GM12878 (cell line): ENCODE data around the gene RNF166. TPM values are rescaled to one million over a fixed set of nuclear protein-coding genes. Genes with fewer than 3 reads are reported as not detected.

Experiments used
- ATAC-seq: fragments of 200-7000 bp; cut with Tn5 transposase; 3 replicates; pipeline ENCODE4 v1.9.1; 2020; ENCODE audit warnings: mild to moderate bottlenecking, moderate library complexity
- BruUV-seq: library from RNA; stranded (reverse); fragments of 400-500 nt; replicated peaks from 2 replicates; lab custom pipeline; 2021; lab: Mats Ljungman, UMichigan
- CTCF ChIA-PET: fragments of 300-600 bp; sonication (Branson Sonifier 250); formaldehyde crosslinking; extraction: SDS; loops from one replicate; lab custom pipeline; 2021; ENCODE audit warnings: inconsistent platforms; lab: Yijun Ruan, JAX
- POLR2A ChIA-PET: fragments of 350-600 bp; formaldehyde crosslinking; extraction: SDS; loops from one replicate; lab custom pipeline; 2021; ENCODE audit warnings: inconsistent platforms; lab: Charles Lee
- RAD21 ChIA-PET: fragments of 300-600 bp; sonication (Branson Sonifier 250); formaldehyde crosslinking; loops from one replicate; lab custom pipeline; 2023; ENCODE audit warnings: antibody characterized with exemption; ENCODE audit not compliant: unreplicated experiment; lab: Charles Lee
- SMC1A ChIA-PET: fragments of 300-600 bp; sonication (Branson Sonifier 250); formaldehyde crosslinking; loops from one replicate; lab custom pipeline; 2023; ENCODE audit not compliant: unreplicated experiment, uncharacterized antibody; lab: Charles Lee
- DNase-seq: peaks from one replicate; pipeline ENCODE4 v3.0.0-alpha.2; 2011; ENCODE audit warnings: low read depth, low spot score
- FAIRE-seq: peaks from 3 replicates; lab custom pipeline; 2011; peaks lifted over from hg19 to GRCh38; lab: Jason Lieb, UNC
- H2AFZ ChIP-seq: 2 replicates; pipeline ENCODE4 v1.6.0; 2011; ENCODE audit warnings: low read depth, low read length, control low read depth; ENCODE audit not compliant: control insufficient read depth
- H3K27ac ChIP-seq: 2 replicates; pipeline ENCODE4 v1.5.1; 2011; ENCODE audit warnings: control low read depth; ENCODE audit not compliant: control insufficient read depth, insufficient read depth
- H3K27me3 ChIP-seq, 2 experiments: replicated peaks in 1 of 2; 2 replicates each; pipeline versions ENCODE4 v1.6.0 to v1.6.1; 2011; ENCODE audit warnings: low read length in 1 of 2; ENCODE audit not compliant: control insufficient read depth in 2 of 2, insufficient read depth in 2 of 2
- H3K36me3 ChIP-seq, 2 experiments: 2 replicates each; pipeline ENCODE4 v1.5.1; 2011; ENCODE audit warnings: low read length in 1 of 2; ENCODE audit not compliant: control insufficient read depth in 2 of 2, insufficient read depth in 2 of 2
- H3K4me1 ChIP-seq: 2 replicates; pipeline ENCODE4 v1.6.1; 2011; ENCODE audit warnings: mild to moderate bottlenecking, low read length, moderate library complexity, mixed read lengths; ENCODE audit not compliant: control insufficient read depth, insufficient read depth
- H3K4me2 ChIP-seq: 2 replicates; pipeline ENCODE4 v1.6.0; 2011; ENCODE audit warnings: control low read depth; ENCODE audit not compliant: control insufficient read depth, insufficient read depth
- H3K4me3 ChIP-seq: fragments of 200-600 bp; sonication (generic); 2 replicates; pipeline ENCODE4 v1.5.1; 2016
- H3K79me2 ChIP-seq: 2 replicates; pipeline ENCODE4 v1.6.0; 2011; ENCODE audit warnings: low read length; ENCODE audit not compliant: control insufficient read depth, insufficient read depth
- H3K9ac ChIP-seq: 2 replicates; pipeline ENCODE4 v1.8.0; 2011; ENCODE audit warnings: low read length, control low read depth, mixed read lengths; ENCODE audit not compliant: control insufficient read depth, insufficient read depth
- H3K9me3 ChIP-seq: replicated peaks from 3 replicates; pipeline ENCODE4 v1.5.1; 2011; ENCODE audit warnings: mild to moderate bottlenecking, low read length; ENCODE audit not compliant: control insufficient read depth, insufficient read depth
- H4K20me1 ChIP-seq: 2 replicates; pipeline ENCODE4 v1.6.0; 2011; ENCODE audit not compliant: control insufficient read depth, insufficient read depth
- CEBPB ChIP-seq, 2 experiments: fragments of 150-350 bp in 1 of 2; IDR thresholded peaks; 2 replicates each; pipeline ENCODE4 v1.6.1; 2012 to 2014; ENCODE audit warnings: low read depth in 2 of 2, low read length in 2 of 2, borderline replicate concordance in 1 of 2, inconsistent platforms in 1 of 2
- GATAD2B ChIP-seq: fragments of 450-650 bp; conservative IDR thresholded peaks from 2 replicates; pipeline ENCODE4 v1.6.1; 2017; ENCODE audit warnings: low read depth, mild to moderate bottlenecking, moderate library complexity
- LARP7 ChIP-seq: fragments of 450-650 bp; IDR thresholded peaks from 2 replicates; pipeline ENCODE4 v1.6.1; 2017; ENCODE audit warnings: mild to moderate bottlenecking
- MEF2A ChIP-seq: IDR thresholded peaks from 2 replicates; pipeline ENCODE4 v1.6.1; 2011; ENCODE audit warnings: low read depth, mild to moderate bottlenecking, low read length, moderate library complexity; ENCODE audit not compliant: insufficient read depth
- SMAD1 ChIP-seq: fragments of 450-650 bp; IDR thresholded peaks from 2 replicates; pipeline ENCODE4 v1.6.1; 2018; ENCODE audit warnings: mild to moderate bottlenecking, low read depth; ENCODE audit not compliant: partially characterized antibody
- WGBS: methylation state at CpG from one replicate; pipeline ENCODE4 v1.1.6; 2016; ENCODE audit warnings: low lambda C conversion rate; ENCODE audit not compliant: insufficient replicate concordance, insufficient coverage; ENCODE audit errors: missing lambda C conversion rate; 5-methylcytosine and 5-hydroxymethylcytosine counted together
- in situ Hi-C: fragments of 300-500 bp; cut with MboI; formaldehyde crosslinking; loops from 9 replicates; pipeline ENCODE4 v1.14.3; 2018; ENCODE audit warnings: mixed read lengths
- intact Hi-C: fragments of 100-400 bp; cut with micrococcal nuclease; formaldehyde crosslinking; loops from one replicate; pipeline ENCODE4 v1.14.2; 2022; ENCODE audit not compliant: unreplicated experiment
- polyA plus RNA-seq, 11 experiments: library from polyadenylated mRNA; depleted of rRNA in 4 of 11; unstranded in 6 of 11; stranded (reverse) in 5 of 11; fragments of >200 nt; fragmentation: Nextera tagmentation in 4 of 11; fragmentation: Illumina TruSeq in 1 of 11; extraction: Ambion mirVana in 4 of 11; extraction: Trizol in 1 of 11; gene quantifications; 1 replicate in 1 of 11; 2 replicates in 10 of 11; pipeline versions ENCODE4 v1.2.1 to v1.2.3, GENCODE V29; 2011 to 2016; ENCODE audit warnings: inconsistent platforms in 2 of 11, missing spikeins in 2 of 11, low read depth in 1 of 11
- total RNA-seq, 4 experiments: library from RNA; depleted of rRNA in 3 of 4; stranded (reverse); fragments of >200 nt in 3 of 4; fragmentation: Illumina TruSeq in 1 of 4; extraction: Trizol in 1 of 4; gene quantifications; 2 replicates each; pipeline versions ENCODE4 v1.2.1 to v1.2.3, GENCODE V29; 2013 to 2021
- TF ChIP-seq, protein P1 (sequence below): fragments of 450-650 bp; IDR thresholded peaks from 2 replicates; pipeline ENCODE4 v1.6.1; 2016; ENCODE audit warnings: mild to moderate bottlenecking

Gene RNF166
- total and polyA plus RNA-seq, 10 of the 15 experiments (the other 5 are each of a cell fraction or from before 2014, with no cell fraction given) = 0.48 to 32.8 (median 12.1) TPM

DNA sequence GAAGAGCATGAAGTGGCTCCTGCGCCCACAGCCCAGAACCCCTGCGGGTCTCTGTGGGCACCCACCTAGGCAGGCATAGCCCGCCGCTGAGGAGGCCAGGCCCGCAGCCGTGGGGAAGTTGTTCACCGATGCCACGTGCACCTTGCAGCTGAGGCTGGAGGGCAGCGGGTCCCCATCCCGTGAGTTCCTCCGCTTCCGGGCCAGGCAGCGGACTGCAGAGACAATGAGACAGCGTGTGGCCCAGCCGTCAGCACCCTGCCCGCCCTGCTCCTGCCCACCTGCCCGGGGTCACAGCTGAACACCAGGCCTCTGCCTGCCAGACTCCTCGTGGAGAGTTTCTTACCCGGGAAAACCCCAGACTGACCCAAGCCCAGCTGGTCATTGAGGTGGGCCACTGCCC is 48.8 kb downstream of the RNF166 start:
- ATAC-seq = no peak
- H3K36me3 ChIP-seq = peaks cover 6 to 19% of the 10 kb centered on the region in 2 experiments
- no peak for DNase-seq
- FAIRE-seq = no peak
- H3K79me2 ChIP-seq = peaks cover 33% of the 10 kb centered on the region
- H3K9ac ChIP-seq = no peak overlapping the region
- ChIA-PET CTCF (no interaction called here), RAD21 (no interaction called here), POLR2A (no interaction called here), SMC1A (no interaction called here)
- TF ChIP-seq MEF2A (no peak), LARP7 (no peak), CEBPB (IDR thresholded peaks at IDR 0.05; ENCODE audit: borderline replicate concordance in 1 of 2, low read depth in 2 of 2, low read length in 2 of 2) (no peak), SMAD1 (no peak), GATAD2B (no peak)
- TF ChIP-seq, protein P1, sequence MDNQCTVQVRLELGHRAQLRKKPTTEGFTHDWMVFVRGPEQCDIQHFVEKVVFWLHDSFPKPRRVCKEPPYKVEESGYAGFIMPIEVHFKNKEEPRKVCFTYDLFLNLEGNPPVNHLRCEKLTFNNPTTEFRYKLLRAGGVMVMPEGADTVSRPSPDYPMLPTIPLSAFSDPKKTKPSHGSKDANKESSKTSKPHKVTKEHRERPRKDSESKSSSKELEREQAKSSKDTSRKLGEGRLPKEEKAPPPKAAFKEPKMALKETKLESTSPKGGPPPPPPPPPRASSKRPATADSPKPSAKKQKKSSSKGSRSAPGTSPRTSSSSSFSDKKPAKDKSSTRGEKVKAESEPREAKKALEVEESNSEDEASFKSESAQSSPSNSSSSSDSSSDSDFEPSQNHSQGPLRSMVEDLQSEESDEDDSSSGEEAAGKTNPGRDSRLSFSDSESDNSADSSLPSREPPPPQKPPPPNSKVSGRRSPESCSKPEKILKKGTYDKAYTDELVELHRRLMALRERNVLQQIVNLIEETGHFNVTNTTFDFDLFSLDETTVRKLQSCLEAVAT = no peak
- 97% methylated on average over 19 of the region's 19 CpGs for WGBS
- no peak overlapping the region for H3K4me3 ChIP-seq
- peaks cover 9% of the 10 kb centered on the region for H3K4me1 ChIP-seq
- in situ Hi-C loops (no loop called here), intact Hi-C loops (no loop called here)
- H3K4me2 ChIP-seq = no peak overlapping the region
- H2AFZ ChIP-seq = no peak overlapping the region
- no TSS peak for BruUV-seq
- H3K9me3 ChIP-seq = no peaks in the 10 kb centered on the region
- H3K27me3 ChIP-seq = no peaks in the 10 kb centered on the region
- no peak overlapping the region for H3K27ac ChIP-seq
- no peaks in the 10 kb centered on the region for H4K20me1 ChIP-seq
